ENCODE results near the gene HMG20A.

GRCh38 chr15:77417602-77418001, 3.1 kb upstream of the HMG20A start:
- TF ChIP-seq ZFP30 (CRISPR knock-in tag; IDR thresholded peaks at IDR 0.05) (no peak), ZFP3 (CRISPR knock-in tag; IDR thresholded peaks at IDR 0.05) (no peak), RARB (CRISPR knock-in tag; IDR thresholded peaks at IDR 0.05) (no peak), SNAI2 (CRISPR knock-in tag; IDR thresholded peaks at IDR 0.05) (no peak), PATZ1 (CRISPR knock-in tag; IDR thresholded peaks at IDR 0.05; ENCODE audit: borderline replicate concordance) (no peak), OSR1 (CRISPR knock-in tag; IDR thresholded peaks at IDR 0.05) (no peak), ZC3H10 (CRISPR knock-in tag; IDR thresholded peaks at IDR 0.05) (no peak), ARNTL (CRISPR knock-in tag; IDR thresholded peaks at IDR 0.05; ENCODE audit: borderline replicate concordance, low read depth) (no peak), BACH2 (CRISPR knock-in tag; IDR thresholded peaks at IDR 0.05; ENCODE audit: borderline replicate concordance) (no peak), ISL1 (CRISPR knock-in tag; IDR thresholded peaks at IDR 0.05) (no peak), CREB5 (CRISPR knock-in tag; IDR thresholded peaks at IDR 0.05; ENCODE audit: low read depth) (no peak), ZNF565 (CRISPR knock-in tag; conservative IDR thresholded peaks at IDR 0.05; ENCODE audit: low read depth) (no peak), CSDC2 (CRISPR knock-in tag; IDR thresholded peaks at IDR 0.05) (no peak)

Data from SK-N-SH treated with all-trans-retinoic acid at 6 μM for 48 hours (cell line).